Activated CD4-positive, alpha-beta T cell treated with anti-CD3 and anti-CD28 coated beads for 48 hours (primary cell): Measurements from ENCODE around the gene CCNDBP1.
"Not testable (repeated sequence)": the region's sequence is repeated elsewhere in the genome, so short reads cannot be mapped to it uniquely, and the experiment has no call there.

Experiments
- DNase-seq: peaks from one replicate; pipeline ENCODE4 v3.0.0-alpha.2; 2020

The CCNDBP1 gene, protein sequence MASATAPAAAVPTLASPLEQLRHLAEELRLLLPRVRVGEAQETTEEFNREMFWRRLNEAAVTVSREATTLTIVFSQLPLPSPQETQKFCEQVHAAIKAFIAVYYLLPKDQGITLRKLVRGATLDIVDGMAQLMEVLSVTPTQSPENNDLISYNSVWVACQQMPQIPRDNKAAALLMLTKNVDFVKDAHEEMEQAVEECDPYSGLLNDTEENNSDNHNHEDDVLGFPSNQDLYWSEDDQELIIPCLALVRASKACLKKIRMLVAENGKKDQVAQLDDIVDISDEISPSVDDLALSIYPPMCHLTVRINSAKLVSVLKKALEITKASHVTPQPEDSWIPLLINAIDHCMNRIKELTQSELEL

DNA sequence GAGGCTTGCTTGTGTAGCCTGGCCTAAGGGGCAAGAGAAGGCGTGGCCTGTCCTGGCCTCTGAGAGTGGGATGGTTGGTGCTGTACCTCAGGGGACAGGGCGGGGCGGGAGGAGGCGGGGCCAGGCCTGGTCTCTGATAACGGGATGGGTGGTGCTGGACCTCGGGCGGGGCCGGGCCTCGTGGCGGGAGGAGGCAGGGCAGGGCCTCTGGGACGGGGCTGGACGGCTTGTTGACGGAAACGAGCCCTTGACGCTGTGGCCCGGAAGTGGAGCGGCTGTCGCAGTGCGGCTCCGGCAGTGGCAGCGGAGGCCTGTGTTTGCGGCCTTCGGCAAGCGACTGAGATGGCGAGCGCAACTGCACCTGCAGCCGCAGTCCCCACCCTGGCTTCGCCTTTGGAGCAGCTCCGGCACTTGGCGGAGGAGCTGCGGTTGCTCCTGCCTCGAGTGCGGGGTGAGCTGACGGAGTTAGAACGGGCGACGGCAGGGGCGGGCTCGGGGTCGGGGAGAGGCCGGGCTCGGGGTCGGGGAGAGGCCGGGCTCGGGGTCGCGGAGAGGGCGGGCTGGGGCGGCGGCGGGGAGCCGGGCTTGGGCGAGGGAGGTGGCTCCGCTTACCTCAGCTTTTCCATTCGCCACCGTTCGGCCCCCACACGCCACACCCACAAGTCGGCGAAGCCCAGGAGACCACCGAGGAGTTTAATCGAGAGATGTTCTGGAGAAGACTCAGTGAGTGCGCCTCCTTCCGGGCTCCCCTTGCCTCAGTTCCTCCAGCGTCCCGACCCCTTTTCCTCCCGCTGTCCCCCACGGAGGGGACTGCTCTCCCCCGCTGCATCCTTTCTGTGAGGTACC, at the start of gene CCNDBP1:
TSS of gene CCNDBP1 (plus strand) at position 247 of the 846 bp plus-strand sequence. CDS start at position 343, 96 bp downstream.
- DNase-seq: peak; percentile 93

DNA sequence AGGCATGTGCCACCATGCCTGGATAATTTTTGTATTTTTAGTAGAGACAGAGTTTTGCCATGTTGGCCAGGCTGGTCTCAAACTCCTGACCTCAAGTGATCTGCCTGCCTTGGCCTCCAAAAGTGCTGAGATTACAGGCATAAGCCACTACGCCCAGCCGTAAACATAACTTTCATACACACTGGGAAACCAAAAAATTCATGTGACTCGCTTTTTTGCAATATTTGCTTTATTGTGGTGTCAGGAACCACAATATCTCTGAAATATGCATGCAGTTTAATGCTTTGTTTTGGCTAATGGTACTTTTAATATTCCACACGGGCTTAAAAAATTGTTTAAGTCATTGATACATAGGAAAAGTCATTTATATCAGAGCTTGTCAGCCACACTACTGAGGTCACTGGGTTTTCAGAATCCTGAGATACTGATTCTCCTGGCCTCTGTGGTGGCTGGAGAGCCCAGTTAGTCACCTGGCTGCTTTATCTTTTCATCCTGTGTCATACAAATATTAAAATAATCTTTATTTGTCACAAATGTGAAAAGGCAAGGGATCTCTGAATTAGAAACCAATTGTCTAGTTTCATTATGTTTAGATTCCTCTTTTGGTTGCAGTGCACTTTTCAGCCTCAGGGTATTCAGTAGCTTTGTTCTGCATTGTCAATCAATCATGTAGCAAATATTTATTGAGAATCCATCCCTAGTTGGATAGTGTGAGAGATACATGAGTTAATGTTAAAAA, 41.8 kb upstream of the CCNDBP1 start:
- DNase-seq: no peak

DNA sequence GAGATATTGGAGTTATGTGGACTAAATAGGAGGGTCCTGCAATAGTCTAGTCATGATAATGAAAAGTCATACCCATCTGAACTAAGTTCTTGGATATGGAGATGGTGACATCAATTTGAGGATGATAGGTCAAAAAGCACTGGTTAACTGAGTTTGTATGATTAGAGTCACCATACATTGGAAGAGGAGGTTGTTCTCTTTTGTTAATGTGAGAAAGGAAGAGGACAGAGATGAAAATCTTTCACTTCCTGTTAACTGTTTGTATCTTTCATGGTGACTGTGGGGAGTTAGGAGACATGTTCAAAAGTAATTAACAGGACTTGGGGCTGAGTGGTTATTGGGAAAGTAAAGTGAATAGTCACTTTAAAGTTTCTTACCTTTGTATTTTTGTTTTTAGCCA, 40.7 kb upstream of the CCNDBP1 start:
- no peak for DNase-seq

DNA sequence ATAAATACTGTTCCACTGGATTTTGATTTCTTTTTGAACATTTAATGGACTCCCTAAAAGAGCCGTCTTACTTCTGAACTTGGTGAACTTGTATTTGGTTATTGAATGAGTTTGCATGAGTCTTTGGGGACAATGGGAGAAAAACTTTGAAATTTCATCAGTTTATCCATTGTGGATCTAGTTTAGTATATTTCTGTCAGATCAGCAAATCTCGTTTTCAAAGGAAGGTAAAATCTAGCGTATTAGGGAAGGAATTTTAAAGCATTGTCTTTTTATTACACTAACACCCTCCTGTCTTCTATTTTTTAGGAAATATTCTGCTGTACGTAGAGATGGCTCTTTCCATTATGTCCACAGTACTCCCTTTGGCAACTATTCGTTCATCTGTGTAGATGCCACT, 39.0 kb upstream of the CCNDBP1 start:
- no peak for DNase-seq

DNA sequence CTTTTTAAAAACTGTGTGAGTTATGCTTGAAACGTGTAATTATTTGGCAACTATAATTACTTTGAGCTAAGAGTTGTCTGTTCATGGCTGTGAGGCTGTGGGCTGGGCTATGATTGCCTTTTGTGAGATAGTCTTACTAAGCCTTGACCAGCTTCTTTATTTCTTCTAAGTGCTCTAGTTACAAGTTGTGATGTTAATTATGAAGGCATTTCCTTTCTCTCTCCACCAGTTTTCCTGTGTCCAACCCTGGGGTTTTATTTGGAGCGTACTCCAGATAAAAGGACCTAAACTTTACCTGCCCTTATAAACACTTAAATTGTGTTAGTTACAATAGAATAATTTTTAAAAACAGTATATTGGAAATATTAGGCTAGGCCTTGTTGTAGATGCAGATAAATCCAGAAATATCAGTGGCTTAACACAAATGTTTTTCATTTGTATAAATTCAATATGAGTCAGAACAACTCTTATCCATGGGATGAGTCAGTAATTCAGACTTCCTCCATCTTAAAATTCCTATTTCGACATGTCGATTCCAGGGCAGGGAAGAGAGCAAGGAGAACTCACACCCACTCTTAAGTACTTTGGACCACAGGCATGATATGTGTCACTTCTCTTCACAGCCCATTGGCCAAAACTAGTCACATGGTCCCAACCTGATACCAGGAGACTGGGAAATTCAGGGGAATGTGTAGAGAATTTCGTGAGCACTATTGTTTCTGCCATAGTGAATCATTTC, 34.8 kb upstream of the CCNDBP1 start:
- DNase-seq: no peak

DNA sequence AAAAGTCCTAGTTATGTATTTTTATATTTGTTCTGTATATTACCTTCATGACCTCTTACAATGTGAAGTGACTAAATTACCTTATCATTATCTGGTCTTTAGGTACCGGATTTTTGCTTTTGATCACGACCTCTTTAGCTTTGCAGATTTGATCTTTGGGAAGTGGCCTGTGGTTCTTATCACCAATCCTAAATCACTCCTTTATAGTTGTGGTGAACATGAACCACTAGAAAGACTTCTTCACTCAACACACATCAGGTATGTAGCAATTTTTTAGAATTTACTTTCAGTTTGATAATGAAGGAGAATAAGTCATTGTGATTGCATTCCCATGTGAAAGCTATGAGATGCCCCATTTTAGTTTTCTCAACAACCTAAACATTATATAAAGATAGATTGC, 33.5 kb upstream of the CCNDBP1 start:
- DNase-seq: no peak

DNA sequence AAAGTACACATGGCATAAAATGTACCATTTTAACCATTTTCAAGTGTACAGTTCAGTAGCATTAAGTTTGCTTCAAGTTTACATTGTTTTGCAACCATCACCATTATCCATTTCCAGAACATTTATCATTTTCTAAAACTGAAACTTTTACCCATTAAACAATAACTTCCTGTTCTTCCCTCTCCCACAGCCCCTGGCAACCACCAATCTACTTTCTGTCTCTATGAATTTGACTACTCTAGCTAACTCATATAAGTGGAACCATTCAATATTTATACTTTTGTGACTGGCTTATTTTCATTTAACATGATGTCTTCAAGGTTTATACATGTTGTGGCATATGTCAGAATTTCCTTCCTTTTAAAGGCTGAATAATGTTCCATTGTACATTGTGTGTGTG, 31.9 kb upstream of the CCNDBP1 start:
- DNase-seq: no peak

DNA sequence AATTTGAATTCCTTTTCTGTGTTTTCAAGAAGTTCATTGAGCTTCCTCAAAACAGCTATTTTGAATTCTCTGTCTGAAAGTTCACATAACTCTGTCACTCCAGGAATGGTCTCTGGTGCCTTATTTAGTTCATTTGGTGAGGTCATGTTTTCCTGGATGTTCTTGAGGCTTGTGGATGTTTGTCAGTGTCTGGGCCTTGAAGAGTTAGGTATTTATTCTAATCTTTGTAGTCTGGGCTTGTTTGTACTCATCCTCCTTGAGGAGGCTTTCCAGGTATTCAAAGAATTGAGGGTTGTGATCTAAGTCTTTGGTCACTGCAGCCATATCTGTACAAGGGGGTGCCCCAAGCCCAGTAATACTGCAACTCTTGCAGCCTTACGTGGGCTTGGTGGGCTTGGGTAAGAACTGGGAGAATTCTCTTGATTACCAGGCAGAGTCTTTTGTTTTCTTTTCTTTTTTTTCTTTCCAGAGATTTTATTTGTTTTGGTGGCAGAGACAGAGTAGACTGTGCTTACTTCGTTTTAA, 19.3 kb upstream of the CCNDBP1 start:
- DNase-seq: no peak

DNA sequence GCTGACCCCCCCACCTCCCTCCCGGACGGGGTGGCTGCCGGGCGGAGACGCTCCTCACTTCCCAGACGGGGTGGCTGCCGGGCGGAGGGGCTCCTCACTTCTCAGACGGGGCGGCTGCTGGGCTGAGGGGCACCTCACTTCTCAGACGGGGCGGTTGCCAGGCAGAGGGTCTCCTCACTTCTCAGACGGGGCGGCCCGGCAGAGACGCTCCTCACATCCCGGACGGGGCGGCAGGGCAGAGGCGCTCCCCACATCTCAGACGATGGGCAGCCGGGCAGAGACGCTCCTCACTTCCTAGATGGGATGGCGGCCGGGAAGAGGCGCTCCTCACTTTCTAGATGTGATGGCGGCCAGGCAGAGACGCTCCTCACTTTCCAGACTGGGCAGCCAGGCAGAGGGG, 17.9 kb upstream of the CCNDBP1 start:
- not testable (repeated sequence) for DNase-seq

DNA sequence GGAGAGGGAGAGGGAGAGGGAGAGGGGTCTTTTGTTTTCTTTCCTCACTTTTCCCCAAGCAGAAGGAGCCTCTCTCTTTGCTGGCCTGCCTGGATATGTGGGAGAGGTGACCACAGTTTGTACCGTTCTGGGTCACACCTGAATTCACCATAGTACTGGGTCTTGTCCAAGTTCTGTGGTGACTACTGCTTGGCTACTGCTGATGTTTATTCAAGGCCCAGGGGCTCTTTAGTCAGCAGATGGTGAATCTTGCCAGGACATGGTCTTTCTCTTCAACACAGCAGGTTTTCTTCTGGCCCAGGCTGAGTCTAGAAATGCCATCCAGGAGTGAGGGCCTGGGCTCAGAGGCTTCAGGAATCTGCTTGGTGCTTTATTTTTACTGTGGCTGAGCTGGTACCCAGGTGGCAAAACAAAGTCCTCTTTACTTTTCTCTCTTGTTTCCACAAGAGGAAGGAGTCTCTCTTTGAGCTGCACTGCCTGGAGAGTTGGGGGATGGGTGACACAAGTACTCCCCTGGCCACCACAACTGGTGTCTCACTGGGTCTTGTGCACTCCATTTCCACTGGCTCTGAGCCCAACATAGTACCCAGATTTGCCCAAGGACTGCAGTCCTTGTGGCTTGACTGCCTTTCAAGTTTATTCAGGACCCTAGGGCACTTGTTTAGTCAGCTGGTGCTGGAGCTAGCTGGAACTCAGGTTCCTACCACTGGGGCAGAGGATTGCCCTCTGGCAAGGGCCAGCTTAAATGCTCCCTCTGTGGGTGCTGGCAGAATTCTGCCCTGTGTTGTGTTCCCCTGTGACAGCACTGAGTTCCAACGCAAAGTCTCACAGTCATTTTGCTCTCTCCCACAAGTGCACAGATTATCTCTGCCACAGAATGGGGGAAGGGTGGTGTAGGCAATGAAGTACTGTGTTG, 16.8 kb upstream of the CCNDBP1 start:
- DNase-seq: no peak

DNA sequence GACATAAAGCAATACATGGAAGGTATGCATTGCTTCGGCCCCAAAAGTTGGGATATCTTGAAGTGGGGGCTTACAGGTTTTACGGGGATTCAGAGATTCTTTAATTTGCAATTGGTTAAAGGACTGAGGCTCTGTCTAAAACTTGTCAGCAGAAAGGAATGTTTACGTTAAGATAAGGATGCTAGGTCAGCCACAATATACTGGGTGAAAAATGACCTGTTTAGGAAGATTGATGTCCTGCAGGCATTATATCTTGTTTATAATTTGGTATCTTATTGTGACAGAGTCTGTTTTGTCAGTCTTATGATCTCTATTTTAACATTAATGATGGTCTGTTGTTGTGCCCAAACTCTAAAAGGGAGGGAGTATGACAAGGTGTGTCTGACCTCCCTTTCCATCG, 15.3 kb upstream of the CCNDBP1 start:
- DNase-seq: no peak

DNA sequence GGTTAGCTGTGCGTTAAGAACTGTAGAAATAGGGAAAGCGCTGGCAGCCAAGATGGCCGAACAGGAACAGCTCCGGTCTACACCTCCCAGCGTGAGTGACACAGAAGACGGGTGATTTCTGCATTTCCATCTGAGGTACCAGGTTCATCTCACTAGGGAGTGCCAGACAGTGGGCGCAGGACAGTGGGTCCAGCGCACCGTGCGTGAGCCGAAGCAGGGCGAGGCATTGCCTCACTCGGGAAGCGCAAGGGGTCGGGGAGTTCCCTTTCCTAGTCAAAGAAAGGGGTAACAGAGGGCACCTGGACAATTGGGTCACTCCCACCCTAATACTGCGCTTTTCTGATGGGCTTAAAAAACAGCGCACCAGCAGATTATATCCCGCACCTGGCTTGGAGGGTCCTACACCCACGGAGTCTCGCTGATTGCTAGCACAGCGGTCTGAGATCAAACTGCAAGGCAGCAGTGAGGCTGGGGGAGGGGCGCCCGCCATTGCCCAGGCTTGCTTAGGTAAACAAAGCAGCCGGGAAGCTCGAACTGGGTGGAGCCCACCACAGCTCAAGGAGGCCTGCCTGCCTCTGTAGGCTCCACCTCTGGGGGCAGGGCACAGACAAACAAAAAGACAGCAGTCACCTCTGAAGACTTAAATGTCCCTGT, 9.4 kb upstream of the CCNDBP1 start:
- not testable (repeated sequence) for DNase-seq

DNA sequence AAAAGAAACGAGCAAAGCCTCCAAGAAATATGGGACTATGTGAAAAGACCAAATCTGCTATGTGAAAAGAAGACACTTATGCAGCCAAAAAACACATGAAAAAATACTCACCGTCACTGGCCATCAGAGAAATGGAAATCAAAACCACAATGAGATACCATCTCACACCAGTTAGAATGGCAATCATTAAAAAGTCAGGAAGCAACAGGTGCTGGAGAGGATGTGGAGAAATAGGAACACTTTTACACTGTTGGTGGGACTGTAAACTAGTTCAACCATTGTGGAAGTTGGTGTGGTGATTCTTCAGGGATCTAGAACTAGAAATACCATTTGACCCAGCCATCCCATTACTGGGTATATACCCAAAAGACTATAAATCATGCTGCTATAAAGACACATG, 8.1 kb upstream of the CCNDBP1 start:
- not testable (repeated sequence) for DNase-seq

DNA sequence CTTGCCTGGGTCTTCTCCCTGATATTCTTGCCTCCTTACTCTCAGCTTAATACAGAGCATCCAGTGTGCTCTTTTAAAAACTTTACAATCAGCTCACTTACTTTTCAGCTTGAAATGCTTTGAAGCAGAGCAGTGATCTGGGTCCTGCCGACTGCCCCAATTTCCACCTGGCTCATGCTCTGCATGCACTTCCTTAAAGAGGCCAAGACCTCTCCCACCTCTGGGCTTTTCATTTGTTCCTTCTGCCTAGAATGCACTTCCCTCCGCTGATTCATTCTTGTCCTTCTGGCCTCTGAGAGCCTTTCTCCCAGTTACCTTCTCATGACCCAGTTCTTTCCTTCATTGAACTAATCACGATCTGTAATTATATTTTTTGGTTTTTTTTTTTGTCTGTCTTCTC, 1.9 kb upstream of the CCNDBP1 start:
- DNase-seq: no peak

DNA sequence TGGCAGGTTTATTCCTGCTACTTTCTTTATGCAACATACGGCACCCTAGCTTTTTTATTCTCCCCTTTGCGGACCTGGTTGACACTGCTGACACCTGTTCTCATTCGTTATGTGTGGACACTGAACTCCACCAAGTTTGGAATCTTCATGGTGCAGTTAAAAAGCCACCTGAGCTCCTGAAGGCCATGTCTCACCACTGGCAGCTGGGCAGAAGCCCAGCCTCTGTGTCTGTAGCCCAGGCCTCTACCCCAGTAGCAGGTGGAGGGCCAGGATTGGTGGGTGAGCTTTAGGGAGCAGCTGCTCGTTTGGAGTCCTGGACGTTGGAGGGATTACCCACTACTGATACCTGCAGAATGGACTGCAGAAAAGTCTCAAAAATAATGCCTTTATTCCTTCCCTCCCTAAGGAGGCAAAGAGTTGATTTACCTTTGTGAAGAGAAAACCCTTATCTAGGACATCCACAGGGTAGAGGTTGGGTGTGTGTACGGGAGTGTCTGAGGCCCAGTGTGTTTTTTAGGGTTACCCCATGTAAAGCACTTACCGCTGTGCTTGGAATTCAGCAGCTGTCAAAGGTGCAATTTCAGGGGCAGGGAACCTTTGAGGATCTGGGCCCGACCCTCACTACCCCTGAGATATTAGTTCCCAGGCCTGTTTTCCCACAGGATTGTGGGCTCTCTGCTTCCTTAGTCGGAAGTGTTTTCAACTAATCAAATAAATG, 637 bp upstream of the CCNDBP1 start:
- no peak for DNase-seq

DNA sequence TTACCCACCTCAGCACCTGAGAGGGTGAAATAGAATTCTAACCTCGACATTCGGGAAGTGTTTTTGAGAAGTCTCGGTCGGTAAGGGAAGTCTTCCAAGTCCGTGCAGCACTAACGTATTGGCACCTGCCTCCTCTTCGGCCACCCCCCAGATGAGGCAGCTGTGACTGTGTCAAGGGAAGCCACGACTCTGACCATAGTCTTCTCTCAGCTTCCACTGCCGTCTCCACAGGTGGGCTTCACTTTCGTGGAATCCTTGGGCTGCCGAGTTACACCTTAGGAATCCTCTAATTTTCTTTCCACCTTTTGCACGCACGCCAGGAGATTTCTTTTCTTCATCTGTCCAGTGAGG, 775 bp downstream of the CCNDBP1 start:
- no peak for DNase-seq

DNA sequence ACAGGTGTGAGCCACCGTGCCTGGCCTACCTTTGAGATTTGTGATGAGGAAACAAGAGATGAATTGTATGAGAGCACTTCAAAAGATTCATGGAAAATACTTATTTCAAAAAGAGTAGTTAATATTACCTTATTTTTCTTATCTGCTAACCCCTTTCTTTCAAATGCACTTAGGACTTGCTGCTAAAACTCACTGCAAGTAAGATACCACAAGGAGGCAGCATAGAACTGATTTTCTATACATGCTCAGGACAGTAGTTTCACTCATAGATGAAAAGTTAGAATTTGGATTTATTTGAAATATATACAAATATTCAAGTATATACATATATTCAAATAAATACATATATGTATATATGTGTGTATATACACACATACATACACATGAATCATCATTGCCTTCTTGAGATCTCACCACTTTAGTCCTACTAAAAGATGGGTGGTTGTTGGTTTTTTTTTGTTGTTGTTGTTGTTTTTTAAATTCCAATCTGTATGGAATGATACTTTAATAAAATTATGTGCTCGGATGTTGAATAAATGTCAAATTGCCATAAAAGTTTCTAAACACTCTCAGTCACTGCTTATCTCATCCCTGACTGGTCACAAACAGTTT, 2.4 kb downstream of the CCNDBP1 start:
- no peak for DNase-seq

DNA sequence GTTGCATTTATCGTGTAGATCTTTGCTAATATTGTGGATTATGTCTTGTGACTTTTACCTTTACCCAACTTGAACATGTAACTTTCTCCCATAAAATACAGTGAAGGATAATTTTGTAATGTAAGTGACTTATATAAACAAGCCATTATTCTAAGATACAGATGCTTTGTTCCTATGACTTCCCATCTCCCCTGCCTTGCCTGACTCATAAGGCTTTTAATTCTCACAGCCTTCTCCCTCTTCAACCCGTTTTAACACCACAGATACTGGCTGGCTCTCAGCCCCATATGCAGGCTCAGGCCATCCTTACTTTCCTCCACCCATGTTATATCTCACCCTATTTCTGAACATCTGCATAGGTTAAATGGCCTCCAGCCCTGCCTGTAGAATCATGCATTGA, 4.1 kb downstream of the CCNDBP1 start:
- no peak for DNase-seq

DNA sequence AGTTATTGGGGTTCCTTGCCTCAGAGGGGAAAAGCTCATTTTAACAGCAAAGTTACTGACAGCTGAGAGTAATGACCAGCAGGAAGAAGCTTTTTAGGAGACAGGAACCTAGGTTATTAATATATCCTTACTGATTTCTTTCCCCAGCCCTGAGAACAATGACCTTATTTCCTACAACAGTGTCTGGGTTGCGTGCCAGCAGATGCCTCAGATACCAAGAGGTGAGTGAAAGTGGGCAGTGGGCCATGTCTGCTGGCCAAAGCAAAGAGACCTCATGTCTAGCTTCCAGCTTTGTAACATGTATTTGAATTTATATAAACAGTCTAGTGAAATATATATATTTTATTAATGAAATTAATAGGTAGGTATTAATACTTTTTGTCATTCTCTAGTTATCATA, 5.0 kb downstream of the CCNDBP1 start:
- no peak for DNase-seq

DNA sequence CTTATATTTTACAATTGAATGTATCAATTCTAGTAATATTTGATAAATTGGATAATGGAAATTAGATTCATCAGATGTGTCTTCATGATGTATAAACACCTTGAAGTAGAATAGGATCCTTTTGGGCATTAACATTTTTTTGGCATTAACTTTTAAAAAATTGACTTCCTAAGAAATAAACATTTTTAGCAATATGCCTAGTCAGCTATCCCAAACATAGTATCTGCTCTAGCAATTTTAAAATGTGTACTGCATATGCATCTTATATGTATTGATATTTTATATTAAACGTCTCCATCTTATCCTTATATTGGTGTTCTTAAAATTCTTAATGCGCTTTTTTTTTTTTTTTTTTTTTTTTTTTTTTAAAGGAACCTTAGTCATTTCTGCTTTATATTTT, 8.5 kb downstream of the CCNDBP1 start:
- no peak for DNase-seq
